ENCODE results near the gene PACRG. TPM values are rescaled to one million over a fixed set of nuclear protein-coding genes. Genes with fewer than 3 reads are reported as not detected.

Gene PACRG
- polyA plus RNA-seq, 3 donors = not detected

DNA sequence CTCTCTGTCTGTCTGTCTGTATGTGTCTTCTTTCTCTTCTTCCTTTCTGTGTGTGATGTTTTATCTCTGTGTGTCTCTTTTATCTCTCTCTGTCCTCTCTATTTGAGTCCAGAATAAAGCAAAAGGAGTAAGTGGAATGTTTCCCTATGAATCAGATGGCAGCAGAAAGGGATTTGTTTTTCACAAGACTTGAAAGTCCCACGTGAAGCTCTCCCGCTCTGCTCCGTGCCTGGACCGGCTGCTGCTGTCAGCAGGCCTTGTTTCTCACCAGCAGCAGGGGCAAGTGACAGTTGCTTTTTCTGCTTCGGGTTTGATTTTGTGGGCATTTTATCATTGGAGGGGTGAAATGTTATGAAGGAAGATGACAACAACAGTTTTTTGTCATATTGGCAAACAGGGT lies 212.7 kb downstream of the PACRG start:
- Mint-ChIP-seq H3K36me3 (no peaks in the 10 kb centered on the region), H3K27me3 (ENCODE audit: low read depth in 3 of 3) (peaks cover 0 to 3% (median 0%) of the 10 kb centered on the region in 3 donors), H3K4me3 (no peak overlapping the region), H3K27ac (no peak overlapping the region), H3K9me3 (peaks cover 9 to 25% (median 14%) of the 10 kb centered on the region in 7 donors), H3K4me1 (no peaks in the 10 kb centered on the region)
- no peaks in the 10 kb centered on the region for H3K79me2 ChIP-seq (ENCODE audit: insufficient read depth, low read length)
- H3K36me3 ChIP-seq (replicated peaks in 1 of 2; ENCODE audit: control insufficient read depth in 1 of 2, insufficient read depth in 2 of 2, low read length in 2 of 2) = no peaks in the 10 kb centered on the region
- H3K4me3 ChIP-seq (replicated peaks in 1 of 3; ENCODE audit: low read depth in 2 of 3, low read length in 3 of 3) = no peak overlapping the region
- H3K4me2 ChIP-seq (replicated peaks; ENCODE audit: extremely low read depth, low read length, poor library complexity, severe bottlenecking) = no peak overlapping the region
- 50% methylated on average over 4 of the region's 5 CpGs for WGBS (ENCODE audit: insufficient coverage)
- no peaks in the 10 kb centered on the region for H3K4me1 ChIP-seq (ENCODE audit: control insufficient read depth in 1 of 2, insufficient read depth in 2 of 2, low read length in 2 of 2)
- no peak overlapping the region for H2AFZ ChIP-seq (ENCODE audit: insufficient read depth, low read depth, low read length, poor library complexity, severe bottlenecking)
- no peaks in the 10 kb centered on the region for H4K20me1 ChIP-seq (ENCODE audit: insufficient read depth, low read length)
- TF ChIP-seq, protein P1, sequence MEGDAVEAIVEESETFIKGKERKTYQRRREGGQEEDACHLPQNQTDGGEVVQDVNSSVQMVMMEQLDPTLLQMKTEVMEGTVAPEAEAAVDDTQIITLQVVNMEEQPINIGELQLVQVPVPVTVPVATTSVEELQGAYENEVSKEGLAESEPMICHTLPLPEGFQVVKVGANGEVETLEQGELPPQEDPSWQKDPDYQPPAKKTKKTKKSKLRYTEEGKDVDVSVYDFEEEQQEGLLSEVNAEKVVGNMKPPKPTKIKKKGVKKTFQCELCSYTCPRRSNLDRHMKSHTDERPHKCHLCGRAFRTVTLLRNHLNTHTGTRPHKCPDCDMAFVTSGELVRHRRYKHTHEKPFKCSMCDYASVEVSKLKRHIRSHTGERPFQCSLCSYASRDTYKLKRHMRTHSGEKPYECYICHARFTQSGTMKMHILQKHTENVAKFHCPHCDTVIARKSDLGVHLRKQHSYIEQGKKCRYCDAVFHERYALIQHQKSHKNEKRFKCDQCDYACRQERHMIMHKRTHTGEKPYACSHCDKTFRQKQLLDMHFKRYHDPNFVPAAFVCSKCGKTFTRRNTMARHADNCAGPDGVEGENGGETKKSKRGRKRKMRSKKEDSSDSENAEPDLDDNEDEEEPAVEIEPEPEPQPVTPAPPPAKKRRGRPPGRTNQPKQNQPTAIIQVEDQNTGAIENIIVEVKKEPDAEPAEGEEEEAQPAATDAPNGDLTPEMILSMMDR (IDR thresholded peaks at IDR 0.05) = no peak
- no peak overlapping the region for H3K9ac ChIP-seq (ENCODE audit: insufficient read depth, low read length, poor library complexity, severe bottlenecking)
- no peak for DNase-seq
- H3K27me3 ChIP-seq (ENCODE audit: control insufficient read depth in 2 of 2, insufficient read depth in 2 of 2, low read length in 2 of 2) = no peaks in the 10 kb centered on the region
- H3K27ac ChIP-seq (ENCODE audit: low read depth in 1 of 2, low read length in 2 of 2) = no peak overlapping the region
- intact Hi-C loops (cut with micrococcal nuclease) = no loop called here
- peaks cover 24 to 30% of the 10 kb centered on the region in 2 donors for H3K9me3 ChIP-seq (replicated peaks in 1 of 2; ENCODE audit: control insufficient read depth in 1 of 2, insufficient read depth in 1 of 2, low read length in 2 of 2)

DNA sequence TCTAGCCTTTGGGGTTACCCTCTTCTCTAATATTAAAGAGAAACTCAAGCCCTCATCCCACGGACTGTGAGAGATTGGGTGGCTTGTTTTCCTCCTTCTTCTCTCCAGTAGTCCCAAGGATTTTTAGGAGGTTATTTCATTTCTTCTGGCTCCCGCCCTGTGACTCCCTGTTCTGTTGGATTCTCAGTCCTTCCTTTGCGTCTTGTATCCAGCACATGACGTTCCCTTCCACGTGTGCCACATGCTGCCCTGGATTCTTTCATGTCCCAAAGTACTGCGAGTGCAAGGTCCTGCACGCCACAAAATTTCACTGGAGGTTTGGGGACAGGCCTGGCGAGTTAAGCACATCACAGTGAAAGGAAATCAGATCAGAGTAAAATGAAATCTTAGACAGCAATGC lies 213.4 kb downstream of the PACRG start:
- Mint-ChIP-seq H3K27ac (no peak overlapping the region), H3K36me3 (no peaks in the 10 kb centered on the region), H3K4me1 (no peaks in the 10 kb centered on the region), H3K4me3 (no peak overlapping the region), H3K9me3 (peaks cover 9 to 22% (median 18%) of the 10 kb centered on the region in 7 donors), H3K27me3 (ENCODE audit: low read depth in 3 of 3) (peaks cover 0 to 3% (median 0%) of the 10 kb centered on the region in 3 donors)
- Histone ChIP-seq H3K27ac (ENCODE audit: low read depth in 1 of 2, low read length in 2 of 2) (no peak overlapping the region), H3K9me3 (replicated peaks in 1 of 2; ENCODE audit: control insufficient read depth in 1 of 2, insufficient read depth in 1 of 2, low read length in 2 of 2) (peaks cover 24 to 27% of the 10 kb centered on the region in 2 donors), H3K4me1 (ENCODE audit: control insufficient read depth in 1 of 2, insufficient read depth in 2 of 2, low read length in 2 of 2) (no peaks in the 10 kb centered on the region), H2AFZ (ENCODE audit: insufficient read depth, low read depth, low read length, poor library complexity, severe bottlenecking) (no peak overlapping the region), H4K20me1 (ENCODE audit: insufficient read depth, low read length) (no peaks in the 10 kb centered on the region), H3K9ac (ENCODE audit: insufficient read depth, low read length, poor library complexity, severe bottlenecking) (no peak overlapping the region), H3K4me2 (replicated peaks; ENCODE audit: extremely low read depth, low read length, poor library complexity, severe bottlenecking) (no peak overlapping the region), H3K27me3 (ENCODE audit: control insufficient read depth in 2 of 2, insufficient read depth in 2 of 2, low read length in 2 of 2) (no peaks in the 10 kb centered on the region), H3K36me3 (replicated peaks in 1 of 2; ENCODE audit: control insufficient read depth in 1 of 2, insufficient read depth in 2 of 2, low read length in 2 of 2) (no peaks in the 10 kb centered on the region), H3K4me3 (replicated peaks in 1 of 3; ENCODE audit: low read depth in 2 of 3, low read length in 3 of 3) (no peak overlapping the region), H3K79me2 (ENCODE audit: insufficient read depth, low read length) (no peaks in the 10 kb centered on the region)
- 62% methylated on average over 6 of the region's 8 CpGs for WGBS (ENCODE audit: insufficient coverage)
- no peak for DNase-seq
- TF ChIP-seq, protein P1 (IDR thresholded peaks at IDR 0.05) = no peak
- intact Hi-C loops (cut with micrococcal nuclease) = no loop called here
